ENCODE data around the gene CNIH4. TPM values are rescaled to one million over a fixed set of nuclear protein-coding genes. Genes with fewer than 3 reads are reported as not detected.
"Not testable (repeated sequence)": the region's sequence is repeated elsewhere in the genome, so short reads cannot be mapped to it uniquely, and the experiment has no call there.

CNIH4 gene
- total RNA-seq, 4 donors from 2014 or later: 19.1 to 51.7 (median 34.0) TPM

DNA sequence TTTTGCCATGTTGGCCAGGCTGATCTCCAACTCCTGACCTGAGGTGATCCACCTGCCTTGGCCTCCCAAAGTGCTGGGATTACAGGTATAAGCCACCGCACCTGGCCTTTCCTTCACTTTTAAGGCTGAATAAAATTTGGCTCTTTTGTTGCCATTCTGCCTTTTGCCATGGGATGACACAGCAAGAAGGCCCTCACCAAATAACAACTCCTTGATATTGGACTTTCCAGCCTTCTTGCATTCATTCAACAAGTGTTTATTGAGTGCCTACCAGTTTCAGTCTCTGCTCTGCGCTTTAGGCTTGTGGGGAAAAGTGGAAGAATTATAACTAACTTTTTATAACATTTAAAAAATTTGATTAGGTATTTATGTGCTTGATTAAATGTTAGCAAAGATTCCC is 24.9 kb upstream of the CNIH4 start:
- H3K4me1 ChIP-seq: peaks cover 8 to 37% (median 13%) of the 10 kb centered on the region in 3 donors
- H3K27ac ChIP-seq: no peak overlapping the region
- no peak overlapping the region for H3K4me3 ChIP-seq
- 86 to 90% methylated on average over 2 of the region's 2 CpGs for WGBS, 2 donors
- no peak for TF ChIP-seq POLR2A (IDR thresholded peaks at IDR 0.05)
- TF ChIP-seq, protein P1, sequence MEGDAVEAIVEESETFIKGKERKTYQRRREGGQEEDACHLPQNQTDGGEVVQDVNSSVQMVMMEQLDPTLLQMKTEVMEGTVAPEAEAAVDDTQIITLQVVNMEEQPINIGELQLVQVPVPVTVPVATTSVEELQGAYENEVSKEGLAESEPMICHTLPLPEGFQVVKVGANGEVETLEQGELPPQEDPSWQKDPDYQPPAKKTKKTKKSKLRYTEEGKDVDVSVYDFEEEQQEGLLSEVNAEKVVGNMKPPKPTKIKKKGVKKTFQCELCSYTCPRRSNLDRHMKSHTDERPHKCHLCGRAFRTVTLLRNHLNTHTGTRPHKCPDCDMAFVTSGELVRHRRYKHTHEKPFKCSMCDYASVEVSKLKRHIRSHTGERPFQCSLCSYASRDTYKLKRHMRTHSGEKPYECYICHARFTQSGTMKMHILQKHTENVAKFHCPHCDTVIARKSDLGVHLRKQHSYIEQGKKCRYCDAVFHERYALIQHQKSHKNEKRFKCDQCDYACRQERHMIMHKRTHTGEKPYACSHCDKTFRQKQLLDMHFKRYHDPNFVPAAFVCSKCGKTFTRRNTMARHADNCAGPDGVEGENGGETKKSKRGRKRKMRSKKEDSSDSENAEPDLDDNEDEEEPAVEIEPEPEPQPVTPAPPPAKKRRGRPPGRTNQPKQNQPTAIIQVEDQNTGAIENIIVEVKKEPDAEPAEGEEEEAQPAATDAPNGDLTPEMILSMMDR (IDR thresholded peaks at IDR 0.05): no peak
- intact Hi-C loops (cut with DNase I): loop anchor here (10.0 kb wide), 1 partner anchor 217 kb away; the partner anchor contains the start of gene FBXO28
- H3K9me3 ChIP-seq: no peaks in the 10 kb centered on the region
- no peaks in the 10 kb centered on the region for H3K27me3 ChIP-seq
- no peaks in the 10 kb centered on the region for H3K36me3 ChIP-seq
- no peak for DNase-seq

DNA sequence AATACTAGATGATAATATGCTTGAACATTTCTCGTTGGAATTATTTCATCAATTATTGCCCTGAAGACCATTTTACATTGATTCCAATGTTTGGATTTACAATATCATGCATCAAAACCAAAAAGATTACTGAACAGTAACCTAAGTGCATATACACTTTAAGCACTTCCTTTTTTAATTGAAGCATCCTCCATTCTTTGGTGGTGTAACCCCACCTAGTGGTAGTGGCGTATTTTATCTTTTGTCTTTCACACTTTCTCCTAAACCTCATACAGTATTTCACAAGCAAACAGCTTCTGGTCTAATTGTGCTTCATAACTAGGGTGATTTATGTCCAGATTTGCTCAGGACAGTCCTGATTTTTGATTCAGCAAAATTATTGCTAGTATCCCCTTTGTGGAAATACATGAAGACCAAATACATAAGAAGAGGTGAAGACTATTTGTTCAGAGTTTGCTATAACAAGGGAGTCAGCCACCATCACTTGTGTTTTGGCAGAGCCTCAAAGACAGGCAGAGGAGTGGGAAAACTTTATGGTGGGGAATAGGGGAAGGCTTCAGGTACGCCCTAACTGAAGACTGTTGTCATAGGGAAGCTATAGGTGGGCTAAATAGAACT is 23.3 kb upstream of the CNIH4 start:
- TF ChIP-seq, protein P1 (IDR thresholded peaks at IDR 0.05): peak; percentile 21 to 83 (median 76)
- no peak for TF ChIP-seq POLR2A (IDR thresholded peaks at IDR 0.05)
- no peaks in the 10 kb centered on the region for H3K36me3 ChIP-seq
- H3K27me3 ChIP-seq: no peaks in the 10 kb centered on the region
- peaks cover 8 to 27% (median 12%) of the 10 kb centered on the region in 3 donors for H3K4me1 ChIP-seq
- H3K9me3 ChIP-seq: no peaks in the 10 kb centered on the region
- intact Hi-C loops (cut with DNase I): loop anchor here (10.0 kb wide), 1 partner anchor 219 kb away; the partner anchor contains the start of gene FBXO28
- no peak overlapping the region for H3K4me3 ChIP-seq
- WGBS, 2 donors: 3 to 13% methylated on average over 3 of the region's 3 CpGs
- H3K27ac ChIP-seq: no peak overlapping the region
- DNase-seq: no peak

DNA sequence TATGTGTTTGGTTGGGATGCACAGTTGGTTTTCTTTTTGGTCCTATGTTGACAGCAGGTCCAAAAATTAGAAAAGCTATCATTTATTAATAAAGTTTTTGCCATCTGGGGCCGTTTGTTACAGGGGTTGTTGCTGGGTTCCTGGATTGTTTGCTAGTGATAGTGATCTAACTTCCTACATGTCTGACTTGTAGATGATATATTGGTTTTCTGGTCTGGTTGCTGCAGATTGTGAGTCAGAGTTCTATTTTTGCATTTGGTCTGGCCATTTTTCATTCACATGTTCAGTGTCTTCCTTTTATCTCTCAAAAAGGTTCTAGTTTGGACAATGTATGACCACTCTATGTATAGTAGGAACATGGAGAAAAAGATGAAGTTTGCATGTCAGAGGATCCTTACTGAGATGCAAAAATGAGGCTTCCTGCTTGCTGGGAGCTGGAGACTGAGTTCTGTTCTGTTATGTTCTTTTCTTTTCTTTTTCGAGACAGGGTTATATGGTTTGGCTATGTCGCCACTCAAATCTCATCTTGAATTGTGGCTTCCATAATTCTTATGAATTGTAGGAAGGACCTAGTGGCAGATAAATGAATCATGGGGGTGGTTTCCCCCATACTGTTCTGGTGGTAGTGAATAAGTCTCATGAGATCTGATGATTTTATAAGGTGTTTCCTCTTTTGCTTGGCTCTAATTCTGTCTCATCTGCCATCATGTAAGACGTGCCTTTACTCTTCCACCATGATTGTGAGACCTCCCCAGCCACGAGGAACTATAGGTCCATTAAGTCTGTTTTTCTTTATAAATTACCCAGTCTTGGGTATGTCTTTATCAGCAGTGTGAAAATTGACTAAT is 22.5 kb upstream of the CNIH4 start:
- Histone ChIP-seq H3K27me3 (peaks cover 0 to 4% (median 0%) of the 10 kb centered on the region in 4 donors), H3K4me1 (peaks cover 4 to 19% (median 8%) of the 10 kb centered on the region in 3 donors), H3K36me3 (no peaks in the 10 kb centered on the region), H3K27ac (no peak overlapping the region), H3K4me3 (no peak overlapping the region), H3K9me3 (no peaks in the 10 kb centered on the region)
- TF ChIP-seq POLR2A (IDR thresholded peaks at IDR 0.05): no peak
- intact Hi-C loops (cut with DNase I): loop anchor here (10.0 kb wide), 1 partner anchor 219 kb away; the partner anchor contains the start of gene FBXO28
- WGBS, 2 donors: 32 to 43% methylated on average over 5 of the region's 5 CpGs
- no peak for DNase-seq

DNA sequence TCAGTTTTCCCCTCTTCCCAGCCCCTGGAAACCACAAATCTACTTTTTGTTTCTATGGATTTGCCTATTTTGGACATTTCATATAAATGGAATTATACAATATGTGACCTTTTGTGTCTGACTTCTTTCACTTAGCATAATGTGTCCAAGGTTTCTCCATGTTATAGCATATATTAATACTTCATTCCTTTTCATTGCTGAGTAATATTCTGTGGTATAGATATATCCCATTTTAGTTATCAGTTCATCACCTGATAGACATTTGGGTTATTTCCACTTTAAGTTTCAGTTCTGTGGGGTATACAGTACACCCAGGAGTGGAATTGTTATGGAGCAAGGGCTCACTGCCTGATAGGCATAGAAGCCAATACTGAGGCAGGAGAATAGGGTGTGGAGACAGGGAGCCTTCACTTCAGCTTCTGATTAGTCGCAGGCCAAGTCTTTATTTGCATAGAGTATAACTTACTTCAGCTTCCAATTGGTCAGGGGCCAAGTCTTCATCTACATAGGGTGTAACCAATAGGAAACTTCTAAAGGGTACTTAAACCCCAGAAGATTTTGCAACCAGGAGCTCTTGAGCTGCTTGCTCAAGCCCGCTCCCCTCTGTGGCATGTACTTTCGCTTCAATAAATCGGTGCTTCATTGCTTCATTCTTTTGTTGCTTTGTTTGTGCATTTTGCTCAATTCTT is 18.4 kb upstream of the CNIH4 start:
- H3K4me1 ChIP-seq: peaks cover 0 to 7% (median 0%) of the 10 kb centered on the region in 3 donors
- H3K4me3 ChIP-seq: no peak overlapping the region
- H3K9me3 ChIP-seq: peaks cover 0 to 6% (median under 1%) of the 10 kb centered on the region in 3 donors
- 79 to 82% methylated on average over 4 of the region's 4 CpGs for WGBS, 2 donors
- H3K27me3 ChIP-seq: peaks cover 0 to 12% (median 0%) of the 10 kb centered on the region in 4 donors
- H3K36me3 ChIP-seq: no peaks in the 10 kb centered on the region
- no peak for DNase-seq
- TF ChIP-seq POLR2A (IDR thresholded peaks at IDR 0.05): no peak
- TF ChIP-seq, protein P1 (IDR thresholded peaks at IDR 0.05): no peak
- no peak overlapping the region for H3K27ac ChIP-seq
- intact Hi-C loops (cut with DNase I): loop anchor here (10.0 kb wide), 1 partner anchor 223 kb away; the partner anchor contains the start of gene FBXO28

DNA sequence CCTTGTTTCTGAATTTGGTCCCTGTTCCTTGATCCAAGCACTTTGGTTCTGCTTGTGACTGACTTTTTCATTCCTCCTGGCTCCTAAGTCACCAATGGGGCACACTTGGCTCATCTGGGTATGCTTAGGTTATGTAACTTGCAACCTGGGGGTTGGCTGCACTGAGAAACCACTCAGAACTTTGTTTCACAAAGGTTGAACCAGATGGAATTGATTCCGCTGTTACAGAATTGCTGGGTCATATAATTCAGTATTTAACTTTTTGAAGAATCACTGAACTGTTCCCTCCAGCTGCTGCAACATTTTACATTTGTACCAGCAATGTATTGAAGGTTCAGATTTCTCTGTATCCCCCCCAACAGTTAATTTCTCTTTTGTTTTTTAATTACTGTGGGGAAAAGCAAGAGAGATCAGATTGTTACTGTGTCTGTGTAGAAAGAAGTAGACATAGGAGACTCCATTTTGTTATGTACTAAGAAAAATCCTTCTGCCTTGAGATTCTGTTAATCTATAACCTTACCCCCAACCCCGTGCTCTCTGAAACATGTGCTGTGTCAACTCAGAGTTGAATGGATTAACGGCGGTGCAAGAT is 17.1 kb upstream of the CNIH4 start:
- H3K4me1 ChIP-seq: peaks cover 0 to 7% (median 0%) of the 10 kb centered on the region in 3 donors
- peaks cover 0 to 12% (median 0%) of the 10 kb centered on the region in 4 donors for H3K27me3 ChIP-seq
- H3K27ac ChIP-seq: no peak overlapping the region
- no peak overlapping the region for H3K4me3 ChIP-seq
- intact Hi-C loops (cut with DNase I): loop anchor here (10.0 kb wide), 1 partner anchor 225 kb away; the partner anchor contains the start of gene FBXO28
- no peak for DNase-seq
- TF ChIP-seq, protein P1 (IDR thresholded peaks at IDR 0.05): no peak
- TF ChIP-seq POLR2A (IDR thresholded peaks at IDR 0.05): no peak
- 56 to 100% methylated on average over 1 to 4 of the region's 4 CpGs for WGBS, 2 donors
- peaks cover 0 to 19% (median 13%) of the 10 kb centered on the region in 3 donors for H3K9me3 ChIP-seq
- no peaks in the 10 kb centered on the region for H3K36me3 ChIP-seq

DNA sequence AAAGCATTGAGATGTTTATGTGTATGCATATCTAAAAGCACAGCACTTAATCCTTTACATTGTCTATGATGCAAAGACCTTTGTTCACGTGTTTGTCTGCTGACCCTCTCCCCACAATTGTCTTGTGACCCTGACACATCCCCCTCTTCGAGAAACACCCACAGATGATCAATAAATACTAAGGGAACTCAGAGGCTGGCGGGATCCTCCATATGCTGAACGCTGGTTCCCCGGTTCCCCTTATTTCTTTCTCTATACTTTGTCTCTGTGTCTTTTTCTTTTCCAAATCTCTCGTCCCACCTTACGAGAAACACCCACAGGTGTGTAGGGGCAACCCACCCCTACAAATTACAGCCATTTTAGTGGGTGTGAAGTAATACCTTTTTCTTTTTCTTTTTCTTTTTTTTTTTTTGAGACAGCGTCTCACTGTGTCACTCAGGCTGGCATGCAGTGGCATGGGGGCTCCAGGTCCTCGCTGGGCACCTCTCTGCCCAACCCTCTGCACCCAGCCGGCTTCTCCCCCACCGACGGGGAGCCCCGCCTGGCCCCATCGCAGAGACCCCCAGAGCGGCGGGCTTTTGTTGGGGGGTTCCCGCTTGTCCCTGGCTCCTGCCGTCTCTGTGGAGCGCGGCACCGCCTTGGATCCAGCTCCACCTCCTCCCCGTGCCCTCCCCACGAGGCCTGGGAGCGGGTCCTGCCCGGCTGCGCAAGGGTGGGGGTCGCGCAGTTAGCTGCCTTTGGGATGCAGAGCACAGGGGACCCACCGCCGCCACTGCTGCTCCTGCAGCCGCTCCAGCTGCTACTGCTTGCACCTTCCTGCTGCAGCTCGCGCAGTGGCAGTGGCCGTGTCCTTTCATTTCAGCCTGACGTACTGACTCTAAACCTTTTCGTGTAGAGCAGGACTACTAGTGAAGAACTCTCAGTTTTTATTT is 16.0 kb upstream of the CNIH4 start:
- 6 to 24% methylated on average over 13 to 14 of the region's 36 CpGs for WGBS, 2 donors
- intact Hi-C loops (cut with DNase I); DNase-seq; H3K4me1 ChIP-seq; H3K27ac ChIP-seq; H3K36me3 ChIP-seq: not testable (repeated sequence)
- peaks cover 0 to 12% (median 0%) of the 10 kb centered on the region in 4 donors for H3K27me3 ChIP-seq
- H3K4me3 ChIP-seq: peak overlapping the region; percentile 30 to 68 (median 48)
- H3K9me3 ChIP-seq: peaks cover 0 to 21% (median 17%) of the 10 kb centered on the region in 3 donors
